SH-SY5Y (cell line): ENCODE results near the gene PTAFR.

Experiments used
- GATA2 ChIP-seq: IDR thresholded peaks from 2 replicates; pipeline ENCODE4 v1.6.1; 2011; ENCODE audit warnings: mild to moderate bottlenecking, low read depth, low read length
- GATA3 ChIP-seq: IDR thresholded peaks from 2 replicates; pipeline ENCODE4 v1.6.1; 2011; ENCODE audit warnings: low read depth, mild to moderate bottlenecking, low read length, moderate library complexity

DNA sequence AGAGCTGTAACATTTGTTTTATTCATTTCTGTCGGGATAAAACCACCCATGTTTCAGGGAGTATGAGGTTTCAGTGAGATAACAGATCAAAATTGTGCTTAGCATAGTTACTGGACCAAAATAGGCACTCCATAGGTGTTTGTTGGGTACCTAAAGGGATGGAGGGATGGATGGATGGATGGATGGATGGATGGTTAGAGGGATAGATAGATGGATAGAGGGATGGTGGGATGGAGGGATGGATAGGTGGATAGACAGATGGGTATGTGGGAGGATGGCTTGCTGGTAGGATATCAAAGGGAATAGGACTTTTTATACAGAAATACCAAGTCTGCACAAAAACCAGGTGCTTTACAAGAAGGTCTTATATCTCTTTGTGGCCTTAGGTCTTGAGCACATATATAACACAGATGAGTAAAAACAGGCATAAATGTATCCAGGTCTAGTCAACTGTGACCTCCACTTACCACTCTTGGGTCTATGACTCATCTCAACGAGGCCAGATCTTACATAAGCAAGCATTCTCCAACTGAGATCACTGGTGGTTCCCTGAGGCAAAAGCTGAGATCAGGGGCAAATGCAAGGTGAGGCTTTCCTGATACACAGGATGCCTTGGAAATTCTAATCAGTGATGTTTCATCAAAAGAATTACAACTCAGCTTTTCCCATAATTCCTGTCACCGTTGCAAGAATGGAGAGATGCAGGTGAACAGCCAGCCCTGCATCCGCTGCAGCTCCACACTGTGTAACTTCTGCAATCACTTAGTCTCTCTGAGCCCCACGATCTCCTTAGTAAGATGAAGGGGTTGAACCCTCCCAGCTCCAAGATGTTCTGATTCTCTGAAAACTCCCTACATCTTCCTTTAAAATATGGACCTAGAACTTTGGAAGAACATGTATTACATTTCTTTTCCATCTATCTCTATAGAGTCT lies 32.0 kb downstream of the PTAFR start:
- TF ChIP-seq GATA2: no peak
- TF ChIP-seq GATA3: no peak
